ENCODE results near the gene PRKCA.

- TF ChIP-seq CTCF (IDR thresholded peaks at IDR 0.05), result no peak
- TF ChIP-seq POLR2A (IDR thresholded peaks at IDR 0.05), result no peak
- TF ChIP-seq POLR2AphosphoS5 (IDR thresholded peaks at IDR 0.05), result no peak
Observed at GRCh38 chr17:66671156-66671555, 368.7 kb downstream of the PRKCA start.
